Nasal cavity respiratory epithelium epithelial cell of viscerocranial mucosa (primary cell): ENCODE measurements around the gene AXIN1. TPM values are rescaled to one million over a fixed set of nuclear protein-coding genes. Genes with fewer than 3 reads are reported as not detected.

ENCODE experiments used
- total RNA-seq: library from RNA; depleted of rRNA; stranded (reverse); fragments of >200 nt; gene quantifications from 2 replicates; pipeline ENCODE4 v1.2.3, GENCODE V29; 2014

Gene AXIN1
- 33.8 and 66.4 TPM in 2 replicates for total RNA-seq

GRCh38 chr16:352547-353403 is at the start of gene AXIN1:
Gene AXIN1, minus strand, starts transcription at chr16:352723. Its CDS starts 5,698 bp downstream, at chr16:347025.

GRCh38 chr16:401468-402348 is 49.2 kb upstream of the AXIN1 start, which contains the start of gene DECR2:
Gene DECR2, plus strand, starts transcription at chr16:401885. Its CDS starts 79 bp downstream, at chr16:401964.

GRCh38 chr16:397135-397661 is 44.7 kb upstream of the AXIN1 start, which contains the start of gene NME4:
Gene NME4, plus strand, starts transcription at chr16:397199. Its CDS starts 24 bp downstream, at chr16:397223.

GRCh38 chr16:381789-382717 is 29.5 kb upstream of the AXIN1 start, which contains the start of gene PGAP6:
Gene PGAP6, minus strand, starts transcription at chr16:381978. Its CDS starts 157 bp downstream, at chr16:381821.

GRCh38 chr16:370443-370842 is 17.9 kb upstream of the AXIN1 start, which contains the start of gene MRPL28:
Gene MRPL28, minus strand, starts transcription at chr16:370538. Its CDS starts 320 bp downstream, at chr16:370218.

GRCh38 chr16:283033-283805 is 69.3 kb downstream of the AXIN1 start, which contains the start of gene PDIA2:
Gene PDIA2, plus strand, starts transcription at chr16:283164. Its CDS starts 6 bp downstream, at chr16:283170.

GRCh38 chr16:280552-280951 is 72.0 kb downstream of the AXIN1 start, which contains the start of gene ARHGDIG:
Gene ARHGDIG, plus strand, starts transcription at chr16:280591. Its CDS starts 90 bp downstream, at chr16:280681.

GRCh38 chr16:275786-276232 is 76.7 kb downstream of the AXIN1 start, which contains the start of gene RGS11:
Gene RGS11, minus strand, starts transcription at chr16:275944. Its CDS starts 33 bp downstream, at chr16:275911.

Other genes starting within 250 kb of the AXIN1 start
- gene NPRL3, start 214.1 kb downstream of the AXIN1 start, total RNA-seq = 5.8 and 17.1 TPM in 2 replicates
- gene HBZ, start 200.1 kb downstream of the AXIN1 start, total RNA-seq = not detected in 2 replicates
- not detected in 2 replicates for gene HBM, start 186.7 kb downstream of the AXIN1 start, total RNA-seq
- gene HBA2, start 179.8 kb downstream of the AXIN1 start, total RNA-seq = not detected in 2 replicates
- not detected in 2 replicates for gene HBA1, start 176.0 kb downstream of the AXIN1 start, total RNA-seq
- gene HBQ1, start 172.3 kb downstream of the AXIN1 start, total RNA-seq = not detected in 2 replicates
- 24.6 and 34.0 TPM in 2 replicates for gene LUC7L, start 123.3 kb downstream of the AXIN1 start, total RNA-seq
- 44.1 and 110 TPM in 2 replicates for gene FAM234A, start 117.9 kb downstream of the AXIN1 start, total RNA-seq
- 0.14 TPM in 1 of 2 replicates, not detected in the other for gene RGS11, start 76.8 kb downstream of the AXIN1 start, total RNA-seq
- 0.34 TPM in 1 of 2 replicates, not detected in the other for gene ARHGDIG, start 72.1 kb downstream of the AXIN1 start, total RNA-seq
- 0.34 TPM in 1 of 2 replicates, not detected in the other for gene PDIA2, start 69.6 kb downstream of the AXIN1 start, total RNA-seq
- 46.4 and 98.8 TPM in 2 replicates for gene MRPL28, start 17.8 kb upstream of the AXIN1 start, total RNA-seq
- gene PGAP6, start 29.3 kb upstream of the AXIN1 start, total RNA-seq = 34.9 and 56.9 TPM in 2 replicates
- gene NME4, start 44.5 kb upstream of the AXIN1 start, total RNA-seq = 23.9 and 52.0 TPM in 2 replicates
- gene DECR2, start 49.2 kb upstream of the AXIN1 start, total RNA-seq = 4.8 and 8.5 TPM in 2 replicates
- 6.5 and 24.7 TPM in 2 replicates for gene RAB11FIP3, start 72.9 kb upstream of the AXIN1 start, total RNA-seq
- gene CAPN15, start 175.0 kb upstream of the AXIN1 start, total RNA-seq = 30.1 and 60.1 TPM in 2 replicates
- gene PRR35, start 207.7 kb upstream of the AXIN1 start, total RNA-seq = under 0.01 TPM in 1 of 2 replicates, not detected in the other
- gene NHLRC4, start 214.3 kb upstream of the AXIN1 start, total RNA-seq = 0.14 and 0.68 TPM in 2 replicates
- gene PIGQ, start 217.2 kb upstream of the AXIN1 start, total RNA-seq = 13.7 and 34.0 TPM in 2 replicates
- 14.4 and 18.3 TPM in 2 replicates for gene RAB40C, start 237.3 kb upstream of the AXIN1 start, total RNA-seq